Stimulated activated naive B cell treated with anti-CD40 and anti-IgM and Interleukin-4, amounts not matched to agents 10 μg/mL and 1 μg/mL and 100 μg/mL, for 72 hours (primary cell): Measurements from ENCODE around the gene KAT5.
A peak's percentile ranks its signal among the peaks of the same experiment; 100 is the strongest.
"Not testable (repeated sequence)": the region's sequence is repeated elsewhere in the genome, so short reads cannot be mapped to it uniquely, and the experiment has no call there.

ENCODE experiments used
- ATAC-seq, 2 donors: fragments of 150-1000 bp; cut with Tn5 transposase; replicated peaks; 2 replicates each; pipeline ENCODE4 v1.10.0; 2021; ENCODE audit warnings: moderate library complexity in 1 of 2
- DNase-seq: peaks from one replicate; pipeline ENCODE4 v3.0.0; 2021
- H3K27ac Mint-ChIP-seq: one replicate; pipeline ENCODE4 v1.8.0; 2022; ENCODE audit warnings: mild to moderate bottlenecking, mixed read lengths
- H3K27me3 Mint-ChIP-seq, 2 donors: one replicate each; pipeline ENCODE4 v1.8.0; 2022; ENCODE audit warnings: mixed read lengths in 2 of 2
- H3K36me3 Mint-ChIP-seq, 2 donors: one replicate each; pipeline ENCODE4 v1.8.0; 2022; ENCODE audit warnings: mixed read lengths in 2 of 2, mild to moderate bottlenecking in 1 of 2
- H3K4me1 Mint-ChIP-seq, 2 donors: one replicate each; pipeline ENCODE4 v1.8.0; 2022; ENCODE audit warnings: mixed read lengths in 2 of 2, mild to moderate bottlenecking in 1 of 2
- H3K4me3 Mint-ChIP-seq, 2 donors: one replicate each; pipeline ENCODE4 v1.8.0; 2022; ENCODE audit warnings: mild to moderate bottlenecking in 2 of 2, mixed read lengths in 2 of 2, moderate library complexity in 1 of 2
- H3K9me3 Mint-ChIP-seq, 2 donors: one replicate each; pipeline ENCODE4 v1.8.0; 2022; ENCODE audit warnings: mixed read lengths in 2 of 2, mild to moderate bottlenecking in 1 of 2

KAT5 gene

GRCh38 chr11:65717906-65718305 is 5.9 kb downstream of the KAT5 start:
- Mint-ChIP-seq H3K9me3 (no peaks in the 10 kb centered on the region), H3K4me3 (no peak overlapping the region), H3K36me3 (peaks cover 43 to 57% of the 10 kb centered on the region in 2 donors), H3K27me3 (no peaks in the 10 kb centered on the region), H3K4me1 (peaks cover 45 to 50% of the 10 kb centered on the region in 2 donors), H3K27ac (peak overlapping the region; percentile 84)
- ATAC-seq (no peak), DNase-seq (no peak)

GRCh38 chr11:65718531-65718930 is 6.5 kb downstream of the KAT5 start:
- peak overlapping the region; percentile 80 for H3K27ac Mint-ChIP-seq
- H3K4me1 Mint-ChIP-seq = peaks cover 39 to 44% of the 10 kb centered on the region in 2 donors
- peaks cover 39 to 53% of the 10 kb centered on the region in 2 donors for H3K36me3 Mint-ChIP-seq

DNA sequence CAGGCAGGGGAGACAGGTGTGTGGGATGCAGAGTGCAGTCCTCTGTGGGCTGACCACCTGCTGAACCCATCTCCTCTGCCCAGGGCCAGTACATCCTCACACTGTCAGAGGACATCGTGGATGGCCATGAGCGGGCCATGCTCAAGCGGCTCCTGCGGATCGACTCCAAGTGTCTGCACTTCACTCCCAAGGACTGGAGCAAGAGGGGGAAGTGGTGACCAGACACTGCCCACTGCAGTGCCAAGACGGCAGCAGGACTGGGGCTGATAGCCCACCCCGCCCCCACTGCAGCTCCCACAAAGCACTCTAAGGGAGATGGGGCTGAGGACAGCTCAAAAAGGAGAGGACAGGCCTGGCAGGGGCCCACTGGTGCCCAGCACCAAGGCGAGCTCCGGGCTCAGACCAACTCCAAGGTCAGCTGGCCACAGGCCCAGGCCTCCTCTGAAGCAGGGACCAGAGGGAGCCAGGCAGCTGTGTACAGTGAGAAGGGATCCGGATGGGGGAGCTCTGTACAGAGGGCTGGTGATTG is 7.0 kb downstream of the KAT5 start:
- no peaks in the 10 kb centered on the region for H3K9me3 Mint-ChIP-seq
- peak overlapping the region; percentile 98 to 100 for H3K4me3 Mint-ChIP-seq
- H3K4me1 Mint-ChIP-seq = peaks cover 37 to 40% of the 10 kb centered on the region in 2 donors
- no peaks in the 10 kb centered on the region for H3K27me3 Mint-ChIP-seq
- DNase-seq (no peak), ATAC-seq (no peak)
- H3K27ac Mint-ChIP-seq = peak overlapping the region; percentile 80
- H3K36me3 Mint-ChIP-seq = peaks cover 34 to 49% of the 10 kb centered on the region in 2 donors

More at GRCh38 chr11:65718531-65718930, 6.5 kb downstream of the KAT5 start:
- H3K4me3 Mint-ChIP-seq = peak overlapping the region; percentile 98 to 100
- no peak for DNase-seq
- ATAC-seq = no peak
- no peaks in the 10 kb centered on the region for H3K27me3 Mint-ChIP-seq
- H3K9me3 Mint-ChIP-seq = no peaks in the 10 kb centered on the region

- no peaks in the 10 kb centered on the region for H3K27me3 Mint-ChIP-seq
- H3K9me3 Mint-ChIP-seq = no peaks in the 10 kb centered on the region
- H3K27ac Mint-ChIP-seq = peak overlapping the region; percentile 97
- DNase-seq (no peak), ATAC-seq (peak; percentile 33 to 35)
- H3K4me3 Mint-ChIP-seq = peak overlapping the region; percentile 98 to 100
- peaks cover 32 to 40% of the 10 kb centered on the region in 2 donors for H3K4me1 Mint-ChIP-seq
- H3K36me3 Mint-ChIP-seq = peaks cover 26 to 42% of the 10 kb centered on the region in 2 donors
Observed at GRCh38 chr11:65719871-65720210, 7.8 kb downstream of the KAT5 start.

DNA sequence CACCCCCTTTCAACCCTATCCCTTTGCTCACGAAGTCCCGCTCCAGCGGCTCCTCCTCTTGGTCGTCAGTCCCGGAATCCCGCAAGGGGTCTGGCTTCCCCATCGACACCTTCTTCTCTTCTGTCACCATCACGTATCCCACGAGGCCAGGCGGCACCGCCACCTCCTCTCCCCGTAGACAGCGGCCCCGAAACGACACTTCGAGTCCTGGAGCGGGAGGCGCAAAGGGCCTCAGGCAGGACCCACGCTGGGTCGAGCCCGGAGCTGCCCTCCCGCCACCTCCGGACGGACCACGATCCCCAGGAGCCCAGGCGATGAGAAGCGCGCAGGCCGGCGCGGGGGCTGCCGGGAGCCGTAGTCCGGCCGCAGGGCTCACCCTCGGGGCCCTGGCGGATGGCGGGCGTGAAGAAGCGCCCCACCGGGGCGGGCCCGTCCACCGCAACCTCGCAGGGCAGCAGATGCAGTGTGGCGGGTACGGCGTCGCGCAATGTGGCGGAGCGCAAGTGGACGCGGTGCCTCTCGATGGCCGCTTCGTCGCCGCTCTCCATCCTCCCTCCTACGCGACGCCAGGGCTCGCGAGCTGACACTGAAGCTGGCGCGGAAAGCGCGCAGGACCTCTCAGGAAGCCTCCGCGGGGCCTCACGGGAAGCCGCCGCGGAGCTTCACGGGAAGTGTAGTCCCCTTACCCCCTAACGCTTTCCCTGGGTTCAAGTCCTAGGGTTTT is 8.3 kb downstream of the KAT5 start, which contains the start of gene RNASEH2C:
RNASEH2C (minus strand) TSS at position 588 of the 724 bp plus-strand sequence; CDS start at position 548, 40 bp downstream.
- H3K27ac Mint-ChIP-seq = peak within 1 kb of the TSS; percentile 97
- peak within 1 kb of the TSS; percentile 98 to 100 for H3K4me3 Mint-ChIP-seq
- ATAC-seq (peak; percentile 92 to 93), DNase-seq (peak; percentile 82)
- peaks cover 28 to 40% of the 10 kb centered on the region in 2 donors for H3K4me1 Mint-ChIP-seq
- no peaks in the 10 kb centered on the region for H3K9me3 Mint-ChIP-seq
- H3K27me3 Mint-ChIP-seq = no peaks in the 10 kb centered on the region
- H3K36me3 Mint-ChIP-seq = peaks cover 23 to 36% of the 10 kb centered on the region in 2 donors

GRCh38 chr11:65722261-65722660 is 10.2 kb downstream of the KAT5 start:
- Mint-ChIP-seq H3K36me3 (peaks cover 16 to 21% of the 10 kb centered on the region in 2 donors), H3K27me3 (peaks cover 2 to 3% of the 10 kb centered on the region in 2 donors), H3K4me1 (peaks cover 26 to 32% of the 10 kb centered on the region in 2 donors), H3K27ac (no peak overlapping the region), H3K9me3 (no peaks in the 10 kb centered on the region), H3K4me3 (no peak overlapping the region)
- DNase-seq = no peak
- no peak for ATAC-seq

GRCh38 chr11:65726660-65727059 is 14.6 kb downstream of the KAT5 start:
- H3K27ac Mint-ChIP-seq = no peak overlapping the region
- no peaks in the 10 kb centered on the region for H3K9me3 Mint-ChIP-seq
- DNase-seq (no peak), ATAC-seq (no peak)
- H3K36me3 Mint-ChIP-seq = no peaks in the 10 kb centered on the region
- H3K4me3 Mint-ChIP-seq = no peak overlapping the region
- no peaks in the 10 kb centered on the region for H3K4me1 Mint-ChIP-seq
- peaks cover 6 to 10% of the 10 kb centered on the region in 2 donors for H3K27me3 Mint-ChIP-seq

GRCh38 chr11:65727865-65728264 is 15.8 kb downstream of the KAT5 start:
- Mint-ChIP-seq H3K27ac (no peak overlapping the region), H3K9me3 (no peaks in the 10 kb centered on the region), H3K27me3 (peaks cover 10 to 11% of the 10 kb centered on the region in 2 donors), H3K4me3 (no peak overlapping the region), H3K4me1 (no peaks in the 10 kb centered on the region), H3K36me3 (peaks cover 0 to 3% of the 10 kb centered on the region in 2 donors)
- DNase-seq (no peak), ATAC-seq (no peak)

DNA sequence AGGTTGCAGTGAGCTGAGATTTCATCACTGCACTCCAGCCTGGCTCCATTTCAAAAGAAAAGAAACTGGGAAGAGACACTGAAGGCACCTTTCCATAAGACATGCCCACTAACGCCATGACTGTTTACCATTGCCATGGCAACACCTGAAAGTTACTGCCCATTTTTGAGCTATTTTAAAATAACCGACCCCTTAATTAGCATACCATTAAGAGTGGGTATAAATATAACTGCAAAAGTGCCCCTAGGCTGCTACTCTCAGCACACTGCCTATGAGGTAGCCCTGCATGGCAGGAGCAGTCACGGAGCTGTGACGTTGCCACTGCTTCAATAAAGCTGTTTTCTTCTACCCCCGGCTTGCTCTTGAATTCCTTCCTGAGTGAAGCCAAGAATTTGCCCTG is 18.4 kb downstream of the KAT5 start:
- Mint-ChIP-seq H3K36me3 (peaks cover 0 to 3% of the 10 kb centered on the region in 2 donors), H3K4me1 (no peaks in the 10 kb centered on the region), H3K27me3 (peaks cover 12 to 13% of the 10 kb centered on the region in 2 donors), H3K9me3 (no peaks in the 10 kb centered on the region), H3K4me3 (no peak overlapping the region), H3K27ac (no peak overlapping the region)
- DNase-seq (no peak), ATAC-seq (no peak)

DNA sequence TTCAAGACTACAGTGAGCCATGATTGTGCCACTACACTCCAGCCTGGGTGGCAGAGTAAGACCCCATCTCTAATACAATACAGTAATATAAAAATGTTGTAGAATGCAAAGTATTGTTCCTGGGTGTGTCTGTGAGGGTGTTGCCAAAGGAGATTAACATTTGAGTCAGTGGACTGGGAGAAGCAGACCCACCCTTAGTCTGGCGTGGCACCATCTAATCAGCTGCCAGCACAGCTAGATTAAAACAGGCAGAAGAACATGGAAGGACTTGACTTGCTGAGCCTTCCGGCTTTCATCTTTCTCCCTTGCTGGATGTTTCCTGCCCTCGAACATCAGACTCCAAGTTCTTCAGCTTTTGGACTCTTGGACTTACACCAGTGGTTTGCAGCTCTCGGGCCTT is 23.1 kb downstream of the KAT5 start:
- H3K9me3 Mint-ChIP-seq, H3K36me3 Mint-ChIP-seq, DNase-seq, H3K27ac Mint-ChIP-seq, H3K4me1 Mint-ChIP-seq, ATAC-seq, H3K4me3 Mint-ChIP-seq: not testable (repeated sequence)
- H3K27me3 Mint-ChIP-seq = peaks cover 18 to 21% of the 10 kb centered on the region in 2 donors

DNA sequence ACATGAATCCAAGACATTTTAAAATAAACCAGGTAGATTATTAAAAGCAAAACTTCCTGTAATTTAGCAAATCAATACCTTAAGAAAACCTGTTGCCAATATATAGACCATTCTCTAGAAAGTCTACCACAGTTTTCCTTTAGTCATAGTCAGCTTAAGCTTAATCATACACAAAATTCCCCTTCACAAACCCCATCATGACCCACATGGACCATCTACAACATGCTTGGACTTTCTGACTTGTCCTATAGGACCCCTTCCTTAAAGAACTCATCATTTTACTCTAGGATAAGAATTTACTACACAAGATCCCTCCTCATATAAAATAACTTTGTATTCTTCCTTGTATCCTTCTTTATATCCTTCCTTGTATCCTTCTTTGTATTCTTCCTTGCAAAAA is 24.8 kb downstream of the KAT5 start:
- H3K36me3 Mint-ChIP-seq = peaks cover 0 to 2% of the 10 kb centered on the region in 2 donors
- no peak overlapping the region for H3K27ac Mint-ChIP-seq
- DNase-seq (no peak), ATAC-seq (no peak)
- no peaks in the 10 kb centered on the region for H3K4me1 Mint-ChIP-seq
- H3K27me3 Mint-ChIP-seq = peaks cover 21 to 29% of the 10 kb centered on the region in 2 donors
- H3K9me3 Mint-ChIP-seq = peaks cover 0 to 3% of the 10 kb centered on the region in 2 donors
- H3K4me3 Mint-ChIP-seq = no peak overlapping the region

DNA sequence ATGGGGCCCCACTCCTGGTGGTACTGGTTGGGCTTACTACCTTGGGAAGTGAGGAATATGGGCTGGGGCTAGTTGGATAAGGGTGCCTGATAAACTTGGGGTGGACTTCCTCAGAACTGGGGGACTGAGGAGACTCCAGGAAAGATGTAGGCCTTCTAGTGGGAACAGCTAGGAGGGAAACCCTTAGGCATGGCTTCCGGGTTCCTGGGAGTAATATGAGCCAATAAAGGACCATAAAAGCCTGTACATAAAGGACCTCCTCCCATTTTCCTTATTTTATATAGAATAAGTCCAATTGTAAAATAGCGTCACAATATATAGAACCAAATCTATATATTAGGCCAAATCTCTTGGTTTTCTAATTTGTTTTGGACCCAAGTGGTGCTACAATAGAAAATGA is 27.0 kb downstream of the KAT5 start:
- peaks cover 18 to 29% of the 10 kb centered on the region in 2 donors for H3K27me3 Mint-ChIP-seq
- no peak for DNase-seq
- no peak for ATAC-seq
- peaks cover 0 to 3% of the 10 kb centered on the region in 2 donors for H3K9me3 Mint-ChIP-seq
- H3K4me3 Mint-ChIP-seq = no peak overlapping the region
- H3K36me3 Mint-ChIP-seq = no peaks in the 10 kb centered on the region
- no peak overlapping the region for H3K27ac Mint-ChIP-seq
- no peaks in the 10 kb centered on the region for H3K4me1 Mint-ChIP-seq

- peaks cover 0 to 3% of the 10 kb centered on the region in 2 donors for H3K9me3 Mint-ChIP-seq
- no peak for DNase-seq
- H3K4me3 Mint-ChIP-seq = no peak overlapping the region
- H3K4me1 Mint-ChIP-seq = peaks cover 0 to 4% of the 10 kb centered on the region in 2 donors
- H3K27me3 Mint-ChIP-seq = peaks cover 13 to 24% of the 10 kb centered on the region in 2 donors
- no peaks in the 10 kb centered on the region for H3K36me3 Mint-ChIP-seq
- ATAC-seq = no peak
- no peak overlapping the region for H3K27ac Mint-ChIP-seq
Observed at GRCh38 chr11:65741185-65741584, 29.1 kb downstream of the KAT5 start.

GRCh38 chr11:65742353-65742752 is 30.3 kb downstream of the KAT5 start:
- no peak overlapping the region for H3K27ac Mint-ChIP-seq
- no peaks in the 10 kb centered on the region for H3K36me3 Mint-ChIP-seq
- peaks cover 0 to 4% of the 10 kb centered on the region in 2 donors for H3K4me1 Mint-ChIP-seq
- H3K4me3 Mint-ChIP-seq = no peak overlapping the region
- no peak for DNase-seq
- no peak for ATAC-seq
- H3K27me3 Mint-ChIP-seq = peaks cover 13 to 24% of the 10 kb centered on the region in 2 donors
- H3K9me3 Mint-ChIP-seq = no peaks in the 10 kb centered on the region

GRCh38 chr11:65743681-65744025 is 31.6 kb downstream of the KAT5 start:
- peaks cover 0 to 4% of the 10 kb centered on the region in 2 donors for H3K4me1 Mint-ChIP-seq
- DNase-seq (no peak), ATAC-seq (no peak)
- H3K9me3 Mint-ChIP-seq = no peaks in the 10 kb centered on the region
- peaks cover 6 to 14% of the 10 kb centered on the region in 2 donors for H3K27me3 Mint-ChIP-seq
- H3K36me3 Mint-ChIP-seq = no peaks in the 10 kb centered on the region
- no peak overlapping the region for H3K4me3 Mint-ChIP-seq
- no peak overlapping the region for H3K27ac Mint-ChIP-seq
